Uterus (tissue), 2 donors: ENCODE data around the gene DCAF5.

Source experiments
- CTCF ChIP-seq, 4 experiments: fragments of 200-600 bp in 2 of 4; fragments of 450-650 bp in 2 of 4; sonication (generic) in 2 of 4; IDR thresholded peaks; one replicate each; pipeline ENCODE4 v1.5.1; 2016 to 2019; ENCODE audit warnings: antibody characterized with exemption in 4 of 4, mild to moderate bottlenecking in 2 of 4, moderate library complexity in 1 of 4
- POLR2A ChIP-seq, 2 donors: fragments of 450-650 bp; IDR thresholded peaks; one replicate each; pipeline ENCODE4 v1.6.1; 2016; ENCODE audit warnings: antibody characterized with exemption in 2 of 2, mild to moderate bottlenecking in 1 of 2, moderate library complexity in 1 of 2

DNA sequence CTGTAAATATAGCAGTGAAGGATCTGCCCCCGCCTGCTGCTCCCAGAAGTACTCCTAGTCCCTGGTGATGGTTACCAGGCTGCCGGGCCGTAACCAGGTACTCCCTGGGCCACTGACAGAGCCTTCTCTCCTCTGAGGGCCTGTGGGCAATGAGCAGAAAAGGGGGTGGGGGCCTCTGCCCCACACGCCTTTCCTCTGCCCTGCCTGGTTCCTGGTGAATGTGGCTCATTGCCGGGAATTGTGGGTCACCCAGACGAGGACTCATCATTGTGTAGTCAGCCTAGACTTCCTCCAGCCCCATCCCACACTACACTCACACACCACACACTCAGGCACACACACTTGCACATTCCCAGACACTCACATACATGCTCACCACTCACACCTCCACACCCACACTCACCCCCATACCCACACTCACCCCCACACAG lies 138.1 kb downstream of the DCAF5 start:
- no peak for TF ChIP-seq POLR2A (IDR thresholded peaks at IDR 0.05)
- no peak for TF ChIP-seq CTCF (IDR thresholded peaks at IDR 0.05)
